HG03066 (cell line): Measurements from ENCODE around the gene KLC4.
"Not testable (repeated sequence)": the region's sequence is repeated elsewhere in the genome, so short reads cannot be mapped to it uniquely, and the experiment has no call there.

Experiments used
- ATAC-seq: cut with Tn5 transposase; IDR thresholded peaks from one replicate; pipeline ENCODE4 v1.9.1; 2021; ENCODE audit warnings: low read depth; ENCODE audit not compliant: unreplicated experiment

Gene KLC4

GRCh38 chr6:43035495-43036194, 23.8 kb upstream of the KLC4 start:
- no peak for ATAC-seq

- no peak for ATAC-seq
These were observed 22.7 kb upstream of the KLC4 start for GRCh38 chr6:43036712-43037111.

- no peak for ATAC-seq
These were observed 22.2 kb upstream of the KLC4 start for GRCh38 chr6:43037197-43037596.

- ATAC-seq: no peak
These were observed 21.7 kb upstream of the KLC4 start for GRCh38 chr6:43037706-43038105.

- ATAC-seq: no peak
These were observed 20.7 kb upstream of the KLC4 start for GRCh38 chr6:43038727-43039126.

GRCh38 chr6:43040542-43041257, 18.7 kb upstream of the KLC4 start:
- no peak for ATAC-seq

GRCh38 chr6:43041475-43041874, 18.0 kb upstream of the KLC4 start:
- not testable (repeated sequence) for ATAC-seq

- ATAC-seq: no peak
These were observed 16.1 kb upstream of the KLC4 start for GRCh38 chr6:43043310-43043709.

- no peak for ATAC-seq
These were observed 14.0 kb upstream of the KLC4 start for GRCh38 chr6:43045371-43045930.

GRCh38 chr6:43047998-43048397, 11.4 kb upstream of the KLC4 start:
- ATAC-seq: no peak

GRCh38 chr6:43050981-43051380, 8.4 kb upstream of the KLC4 start:
- no peak for ATAC-seq

GRCh38 chr6:43052225-43052841, 7.1 kb upstream of the KLC4 start:
- ATAC-seq: no peak

- peak; percentile 16 for ATAC-seq
These were observed 6.4 kb upstream of the KLC4 start for GRCh38 chr6:43052842-43053544.

GRCh38 chr6:43053545-43054205, 5.8 kb upstream of the KLC4 start, which contains the start of gene CUL7:
Gene CUL7 (minus strand): TSS chr6:43053851. CDS start chr6:43052788, 1,063 bp downstream.
- peak; percentile 89 for ATAC-seq

- ATAC-seq: no peak
These were observed 5.1 kb upstream of the KLC4 start for GRCh38 chr6:43054206-43054943.

GRCh38 chr6:43055966-43056365, 3.5 kb upstream of the KLC4 start:
- no peak for ATAC-seq

- ATAC-seq: no peak
These were observed 900 bp upstream of the KLC4 start for GRCh38 chr6:43058531-43058930.

GRCh38 chr6:43060034-43060754, 763 bp downstream of the KLC4 start:
- ATAC-seq: no peak
